Naive thymus-derived CD4-positive, alpha-beta T cell (primary cell): ENCODE data around the gene JPH3. TPM values are rescaled to one million over a fixed set of nuclear protein-coding genes. Genes with fewer than 3 reads are reported as not detected.

Experiments
- ATAC-seq: fragments of 150-1000 bp; cut with Tn5 transposase; 2 replicates; pipeline ENCODE4 v1.10.0; 2021; ENCODE audit warnings: mild to moderate bottlenecking, moderate library complexity
- CTCF ChIA-PET: fragments of 350-600 bp; sonication (Branson Sonifier 250); formaldehyde crosslinking; loops from one replicate; lab custom pipeline; 2021; ENCODE audit warnings: antibody characterized with exemption; lab: Charles Lee
- POLR2A ChIA-PET: fragments of 350-600 bp; sonication (Branson Sonifier 250); formaldehyde crosslinking; loops from one replicate; lab custom pipeline; 2021; ENCODE audit warnings: antibody characterized with exemption, inconsistent platforms; lab: Charles Lee
- DNase-seq, 9 donors: peaks; one replicate each; pipeline versions ENCODE4 v3.0.0 to v3.0.0-alpha.2; 2020 to 2022; ENCODE audit warnings: mixed read lengths in 1 of 9
- H3K27ac ChIP-seq: one replicate; pipeline ENCODE4 v1.7.0; 2013; ENCODE audit warnings: mild to moderate bottlenecking, low read depth, low read length, moderate library complexity
- H3K27me3 ChIP-seq, 2 donors: one replicate each; pipeline ENCODE4 v1.7.0; 2013; ENCODE audit warnings: low read length in 2 of 2, mild to moderate bottlenecking in 2 of 2, moderate library complexity in 2 of 2; ENCODE audit not compliant: control insufficient read depth in 2 of 2, insufficient read depth in 2 of 2
- H3K36me3 ChIP-seq, 3 experiments: 1 replicate in 2 of 3; 2 replicates in 1 of 3; pipeline ENCODE4 v1.7.0; 2013; ENCODE audit warnings: low read length in 3 of 3, mild to moderate bottlenecking in 3 of 3, moderate library complexity in 1 of 3; ENCODE audit not compliant: insufficient read depth in 3 of 3, control insufficient read depth in 2 of 3
- H3K4me1 ChIP-seq, 2 donors: one replicate each; pipeline ENCODE4 v1.7.0; 2013; ENCODE audit warnings: low read length in 2 of 2, mild to moderate bottlenecking in 2 of 2, moderate library complexity in 1 of 2; ENCODE audit not compliant: control insufficient read depth in 2 of 2, insufficient read depth in 2 of 2
- H3K4me3 ChIP-seq: 2 replicates; pipeline ENCODE4 v1.7.0; 2013; ENCODE audit warnings: mild to moderate bottlenecking, low read length
- H3K9me3 ChIP-seq, 3 experiments: 1 replicate in 2 of 3; 2 replicates in 1 of 3; pipeline ENCODE4 v1.7.0; 2013; ENCODE audit warnings: low read length in 3 of 3; ENCODE audit not compliant: control insufficient read depth in 2 of 3
- H3K27ac Mint-ChIP-seq, 9 donors: one replicate each; pipeline ENCODE4 v1.8.0; 2020 to 2022; ENCODE audit warnings: mixed read lengths in 9 of 9, mild to moderate bottlenecking in 8 of 9, moderate library complexity in 5 of 9, inconsistent platforms in 2 of 9
- H3K27me3 Mint-ChIP-seq, 5 donors: one replicate each; pipeline ENCODE4 v1.8.0; 2021 to 2022; ENCODE audit warnings: mixed read lengths in 5 of 5, mild to moderate bottlenecking in 1 of 5
- H3K36me3 Mint-ChIP-seq, 5 donors: one replicate each; pipeline ENCODE4 v1.8.0; 2020 to 2022; ENCODE audit warnings: mixed read lengths in 5 of 5, mild to moderate bottlenecking in 3 of 5, inconsistent platforms in 1 of 5
- H3K4me1 Mint-ChIP-seq, 7 donors: one replicate each; pipeline ENCODE4 v1.8.0; 2020 to 2022; ENCODE audit warnings: mixed read lengths in 7 of 7, mild to moderate bottlenecking in 3 of 7, inconsistent platforms in 1 of 7
- H3K4me3 Mint-ChIP-seq, 10 donors: one replicate each; pipeline ENCODE4 v1.8.0; 2020 to 2022; ENCODE audit warnings: mild to moderate bottlenecking in 10 of 10, mixed read lengths in 10 of 10, moderate library complexity in 6 of 10, inconsistent platforms in 2 of 10
- H3K9me3 Mint-ChIP-seq, 11 donors: one replicate each; pipeline ENCODE4 v1.8.0; 2020 to 2022; ENCODE audit warnings: mixed read lengths in 11 of 11, mild to moderate bottlenecking in 4 of 11, inconsistent platforms in 1 of 11, moderate library complexity in 1 of 11
- intact Hi-C, 2 donors: fragments of 100-400 bp; cut with micrococcal nuclease; formaldehyde crosslinking; loops; one replicate each; pipeline ENCODE4 v1.15.1; 2023
- polyA plus RNA-seq, 2 donors: library from polyadenylated mRNA; unstranded; fragments of 300-500 nt; fragmentation: Illumina TruSeq; gene quantifications; one replicate each; pipeline ENCODE4 v1.2.3, GENCODE V29; 2021
- total RNA-seq, 6 experiments: library from RNA in 5 of 6; stranded (reverse) in 5 of 6; gene quantifications; 1 replicate in 5 of 6; 2 replicates in 1 of 6; pipeline ENCODE4 v1.2.3 and lab custom pipeline; 2021 to 2026

The JPH3 gene
- total and polyA plus RNA-seq, 7 experiments from 2014 or later = not detected

GRCh38 chr16:87637357-87637756 is 35.0 kb downstream of the JPH3 start:
- Mint-ChIP-seq H3K36me3 (no peaks in the 10 kb centered on the region), H3K27me3 (peaks cover 0 to 8% (median 1%) of the 10 kb centered on the region in 5 donors), H3K27ac (peak overlapping the region in 2 of 9 donors; percentile 45 to 54), H3K9me3 (peaks cover 0 to under 1% (median 0%) of the 10 kb centered on the region in 11 donors), H3K4me3 (peak overlapping the region in 4 of 10 donors; percentile 29 to 83 (median 52)), H3K4me1 (peaks cover 3 to 16% (median 11%) of the 10 kb centered on the region in 7 donors)
- CTCF ChIA-PET = interaction anchor here (0.6 to 1.7 kb wide), 4 partner anchors 191 to 322 kb away, joined by 4 to 7 read pairs (median 4); no protein-coding TSS in a partner anchor
- DNase-seq (no peak), ATAC-seq (no peak)
- Histone ChIP-seq H3K9me3 (no peaks in the 10 kb centered on the region), H3K27me3 (no peaks in the 10 kb centered on the region), H3K4me3 (no peak overlapping the region), H3K4me1 (peaks cover 6 to 8% of the 10 kb centered on the region in 2 donors), H3K27ac (no peak overlapping the region), H3K36me3 (no peaks in the 10 kb centered on the region)
- intact Hi-C loops = loop anchor here (2.0 kb wide), 2 partner anchors 87 to 321 kb away; partner anchors contain the start of gene C16orf95 (in 1 of the 2)
- POLR2A ChIA-PET = no interaction called here

GRCh38 chr16:87638736-87639135 is 36.4 kb downstream of the JPH3 start:
- H3K9me3 Mint-ChIP-seq = no peaks in the 10 kb centered on the region
- ATAC-seq (no peak), DNase-seq (no peak)
- peaks cover 0 to 7% (median 0%) of the 10 kb centered on the region in 5 donors for H3K27me3 Mint-ChIP-seq
- ChIA-PET POLR2A (no interaction called here), CTCF (no interaction called here)
- H3K4me1 Mint-ChIP-seq = peaks cover 3 to 14% (median 11%) of the 10 kb centered on the region in 7 donors
- no peaks in the 10 kb centered on the region for H3K36me3 ChIP-seq
- H3K27ac Mint-ChIP-seq = no peak overlapping the region
- H3K27me3 ChIP-seq = no peaks in the 10 kb centered on the region
- intact Hi-C loops = no loop called here
- H3K36me3 Mint-ChIP-seq = no peaks in the 10 kb centered on the region
- no peak overlapping the region for H3K4me3 Mint-ChIP-seq
- peaks cover 6 to 8% of the 10 kb centered on the region in 2 donors for H3K4me1 ChIP-seq
- H3K9me3 ChIP-seq = no peaks in the 10 kb centered on the region
- no peak overlapping the region for H3K27ac ChIP-seq
- no peak overlapping the region for H3K4me3 ChIP-seq

- H3K36me3 Mint-ChIP-seq = no peaks in the 10 kb centered on the region
- no peaks in the 10 kb centered on the region for H3K4me1 ChIP-seq
- ChIA-PET CTCF (no interaction called here), POLR2A (no interaction called here)
- H3K9me3 ChIP-seq = no peaks in the 10 kb centered on the region
- H3K27ac Mint-ChIP-seq = no peak overlapping the region
- no peaks in the 10 kb centered on the region for H3K36me3 ChIP-seq
- H3K27me3 Mint-ChIP-seq = peaks cover 0 to 6% (median 0%) of the 10 kb centered on the region in 5 donors
- no peaks in the 10 kb centered on the region for H3K4me1 Mint-ChIP-seq
- H3K27ac ChIP-seq = no peak overlapping the region
- no peak overlapping the region for H3K4me3 ChIP-seq
- no peak for ATAC-seq
- H3K4me3 Mint-ChIP-seq = no peak overlapping the region
- no peaks in the 10 kb centered on the region for H3K27me3 ChIP-seq
- no peak for DNase-seq
- H3K9me3 Mint-ChIP-seq = no peaks in the 10 kb centered on the region
- intact Hi-C loops = no loop called here
Measured at GRCh38 chr16:87641721-87642120, 39.4 kb downstream of the JPH3 start.

- H3K27ac Mint-ChIP-seq = no peak overlapping the region
- no peaks in the 10 kb centered on the region for H3K4me1 Mint-ChIP-seq
- POLR2A ChIA-PET = no interaction called here
Measured at GRCh38 chr16:87642491-87642890, 40.2 kb downstream of the JPH3 start.

GRCh38 chr16:87644186-87644585 is 41.9 kb downstream of the JPH3 start:
- H3K36me3 Mint-ChIP-seq = no peaks in the 10 kb centered on the region
- no peak for DNase-seq
- Histone ChIP-seq H3K4me1 (no peaks in the 10 kb centered on the region), H3K36me3 (no peaks in the 10 kb centered on the region), H3K27ac (no peak overlapping the region), H3K27me3 (no peaks in the 10 kb centered on the region), H3K4me3 (no peak overlapping the region), H3K9me3 (no peaks in the 10 kb centered on the region)
- H3K4me3 Mint-ChIP-seq = no peak overlapping the region
- H3K4me1 Mint-ChIP-seq = peaks cover 0 to 3% (median 0%) of the 10 kb centered on the region in 7 donors
- CTCF ChIA-PET = interaction anchor here (0.7 kb wide), 1 partner anchor 8 kb away, joined by 3 read pairs; no protein-coding TSS in a partner anchor
- no peak overlapping the region for H3K27ac Mint-ChIP-seq
- peaks cover 0 to 6% (median 4%) of the 10 kb centered on the region in 5 donors for H3K27me3 Mint-ChIP-seq
- H3K9me3 Mint-ChIP-seq = peaks cover 0 to 2% (median 0%) of the 10 kb centered on the region in 11 donors
- POLR2A ChIA-PET = no interaction called here
- intact Hi-C loops = no loop called here
- no peak for ATAC-seq

More at GRCh38 chr16:87642491-87642890, 40.2 kb downstream of the JPH3 start:
- no peak overlapping the region for H3K27ac ChIP-seq
- ATAC-seq = no peak
- no peak overlapping the region for H3K4me3 ChIP-seq
- Mint-ChIP-seq H3K36me3 (no peaks in the 10 kb centered on the region), H3K9me3 (no peaks in the 10 kb centered on the region), H3K27me3 (peaks cover 0 to 2% (median 0%) of the 10 kb centered on the region in 5 donors), H3K4me3 (no peak overlapping the region)
- intact Hi-C loops = no loop called here
- no peaks in the 10 kb centered on the region for H3K36me3 ChIP-seq
- CTCF ChIA-PET = no interaction called here
- no peaks in the 10 kb centered on the region for H3K4me1 ChIP-seq
- DNase-seq = no peak
- H3K27me3 ChIP-seq = no peaks in the 10 kb centered on the region
- no peaks in the 10 kb centered on the region for H3K9me3 ChIP-seq

GRCh38 chr16:87644596-87644995 is 42.3 kb downstream of the JPH3 start:
- Mint-ChIP-seq H3K27me3 (peaks cover 0 to 6% (median 4%) of the 10 kb centered on the region in 5 donors), H3K27ac (no peak overlapping the region), H3K36me3 (no peaks in the 10 kb centered on the region), H3K4me3 (no peak overlapping the region), H3K9me3 (peaks cover 0 to 2% (median 0%) of the 10 kb centered on the region in 11 donors), H3K4me1 (peaks cover 0 to 3% (median 0%) of the 10 kb centered on the region in 7 donors)
- Histone ChIP-seq H3K27ac (no peak overlapping the region), H3K36me3 (no peaks in the 10 kb centered on the region), H3K27me3 (no peaks in the 10 kb centered on the region), H3K9me3 (no peaks in the 10 kb centered on the region), H3K4me3 (no peak overlapping the region), H3K4me1 (no peaks in the 10 kb centered on the region)
- intact Hi-C loops = no loop called here
- no peak for ATAC-seq
- DNase-seq = no peak
- ChIA-PET POLR2A (no interaction called here), CTCF (no interaction called here)

- DNase-seq (no peak), ATAC-seq (no peak)
- Mint-ChIP-seq H3K27me3 (peaks cover 0 to 11% (median 4%) of the 10 kb centered on the region in 5 donors), H3K4me1 (peaks cover 0 to 3% (median 0%) of the 10 kb centered on the region in 7 donors), H3K36me3 (no peaks in the 10 kb centered on the region), H3K4me3 (no peak overlapping the region), H3K9me3 (peaks cover 0 to 2% (median 0%) of the 10 kb centered on the region in 11 donors), H3K27ac (no peak overlapping the region)
- no peaks in the 10 kb centered on the region for H3K27me3 ChIP-seq
- POLR2A ChIA-PET = no interaction called here
- intact Hi-C loops = no loop called here
- H3K27ac ChIP-seq = no peak overlapping the region
- H3K36me3 ChIP-seq = no peaks in the 10 kb centered on the region
- CTCF ChIA-PET = interaction anchor here (1.3 kb wide), 1 partner anchor 11 kb away, joined by 3 read pairs; no protein-coding TSS in a partner anchor
- no peaks in the 10 kb centered on the region for H3K4me1 ChIP-seq
- no peak overlapping the region for H3K4me3 ChIP-seq
- H3K9me3 ChIP-seq = no peaks in the 10 kb centered on the region
Measured at GRCh38 chr16:87645802-87646201, 43.5 kb downstream of the JPH3 start.
